Central memory CD8-positive, alpha-beta T cell (primary cell): ENCODE results near the gene CRYBB3.
"Not testable (repeated sequence)": the region's sequence is repeated elsewhere in the genome, so short reads cannot be mapped to it uniquely, and the experiment has no call there.

ENCODE experiments used
- ATAC-seq: fragments of 150-1000 bp; cut with Tn5 transposase; replicated peaks from 2 replicates; pipeline ENCODE4 v1.10.0; 2022; ENCODE audit warnings: mild to moderate bottlenecking, moderate FRiP score, moderate number of reproducible peaks; ENCODE audit not compliant: poor library complexity, severe bottlenecking; ENCODE audit errors: extremely low read depth
- DNase-seq, 2 donors: peaks; one replicate each; pipeline ENCODE4 v3.0.0; 2021; ENCODE audit warnings: low spot score in 2 of 2
- H3K27ac Mint-ChIP-seq: one replicate; pipeline ENCODE4 v1.8.0; 2022; ENCODE audit warnings: low read depth, mild to moderate bottlenecking, moderate library complexity, mixed read lengths
- H3K27me3 Mint-ChIP-seq: one replicate; pipeline ENCODE4 v1.8.0; 2022; ENCODE audit warnings: mixed read lengths
- H3K36me3 Mint-ChIP-seq: one replicate; pipeline ENCODE4 v1.8.0; 2022; ENCODE audit warnings: mild to moderate bottlenecking, moderate library complexity, mixed read lengths; ENCODE audit not compliant: insufficient read depth
- H3K4me1 Mint-ChIP-seq: one replicate; pipeline ENCODE4 v1.8.0; 2022; ENCODE audit warnings: mixed read lengths
- H3K4me3 Mint-ChIP-seq: one replicate; pipeline ENCODE4 v1.8.0; 2022; ENCODE audit warnings: mild to moderate bottlenecking, moderate library complexity, mixed read lengths
- H3K9me3 Mint-ChIP-seq: one replicate; pipeline ENCODE4 v1.8.0; 2022; ENCODE audit warnings: mixed read lengths

The CRYBB3 gene

GRCh38 chr22:25219948-25220442 is 20.3 kb downstream of the CRYBB3 start:
- peaks cover 59% of the 10 kb centered on the region for H3K27me3 Mint-ChIP-seq
- DNase-seq: no peak
- no peaks in the 10 kb centered on the region for H3K9me3 Mint-ChIP-seq
- no peak for ATAC-seq
- H3K4me1 Mint-ChIP-seq: no peaks in the 10 kb centered on the region
- H3K36me3 Mint-ChIP-seq: no peaks in the 10 kb centered on the region
- H3K27ac Mint-ChIP-seq: no peak overlapping the region
- no peak overlapping the region for H3K4me3 Mint-ChIP-seq

GRCh38 chr22:25221790-25222189 is 22.1 kb downstream of the CRYBB3 start:
- no peak for ATAC-seq
- H3K4me3 Mint-ChIP-seq: no peak overlapping the region
- no peaks in the 10 kb centered on the region for H3K36me3 Mint-ChIP-seq
- no peak for DNase-seq
- H3K9me3 Mint-ChIP-seq: no peaks in the 10 kb centered on the region
- H3K27ac Mint-ChIP-seq: no peak overlapping the region
- no peaks in the 10 kb centered on the region for H3K4me1 Mint-ChIP-seq
- H3K27me3 Mint-ChIP-seq: peaks cover 43% of the 10 kb centered on the region

GRCh38 chr22:25223269-25223850 is 23.7 kb downstream of the CRYBB3 start:
- Mint-ChIP-seq H3K27ac (no peak overlapping the region), H3K4me1 (no peaks in the 10 kb centered on the region), H3K9me3 (no peaks in the 10 kb centered on the region), H3K4me3 (no peak overlapping the region), H3K27me3 (peaks cover 35% of the 10 kb centered on the region), H3K36me3 (no peaks in the 10 kb centered on the region)
- ATAC-seq (no peak), DNase-seq (no peak)

DNA sequence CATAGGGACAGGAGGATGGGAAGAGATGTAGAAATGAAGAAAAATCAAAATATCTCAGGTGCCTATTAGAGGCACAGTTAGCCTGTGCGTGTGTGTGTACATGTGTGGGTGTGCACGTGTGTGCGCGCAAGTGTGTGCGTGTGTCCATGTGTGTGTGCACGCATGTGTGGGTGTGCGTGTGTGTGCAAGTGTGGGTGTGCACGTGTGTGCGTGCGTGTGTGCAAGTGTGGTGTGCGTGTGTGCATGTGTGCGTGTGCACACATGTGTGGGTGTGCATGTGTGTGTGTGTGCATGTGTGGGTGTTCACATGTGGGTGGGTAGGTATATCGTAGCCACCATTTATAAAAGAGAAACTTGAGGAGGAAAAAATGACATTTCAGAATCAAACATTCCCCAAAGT is 29.2 kb downstream of the CRYBB3 start:
- H3K4me1 Mint-ChIP-seq: no peaks in the 10 kb centered on the region
- H3K27ac Mint-ChIP-seq: no peak overlapping the region
- H3K27me3 Mint-ChIP-seq: peaks cover 60% of the 10 kb centered on the region
- H3K9me3 Mint-ChIP-seq: no peaks in the 10 kb centered on the region
- H3K4me3 Mint-ChIP-seq: no peak overlapping the region
- DNase-seq (no peak), ATAC-seq (no peak)
- H3K36me3 Mint-ChIP-seq: peaks cover 2% of the 10 kb centered on the region

DNA sequence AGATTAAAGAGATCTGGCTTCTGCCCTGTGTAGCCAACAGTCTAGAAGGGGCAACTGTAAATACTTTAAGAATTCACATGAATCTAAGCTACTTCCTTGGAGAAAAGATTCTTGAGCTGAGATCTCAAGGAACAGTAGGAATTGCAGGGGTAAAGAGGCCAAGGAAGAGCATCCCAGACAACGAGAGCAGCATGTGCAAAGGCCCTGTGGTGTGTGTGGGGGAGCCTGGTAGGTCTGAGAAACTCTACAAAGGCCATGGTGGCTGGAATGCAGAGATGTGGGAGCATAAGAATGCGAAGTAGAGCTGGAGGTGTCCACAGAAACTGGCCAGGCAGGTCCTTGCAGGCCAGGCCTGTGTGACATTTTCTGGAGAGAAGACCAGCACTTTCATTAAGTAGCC is 31.1 kb downstream of the CRYBB3 start:
- H3K27me3 Mint-ChIP-seq: peaks cover 70% of the 10 kb centered on the region
- not testable (repeated sequence) for ATAC-seq, H3K9me3 Mint-ChIP-seq

GRCh38 chr22:25232301-25232700 is 32.6 kb downstream of the CRYBB3 start:
- no peak for DNase-seq
- H3K4me1 Mint-ChIP-seq: peaks cover 10% of the 10 kb centered on the region

More for the DNA sequence above, 31.1 kb downstream of the CRYBB3 start:
- H3K4me1 Mint-ChIP-seq, H3K27ac Mint-ChIP-seq, DNase-seq, H3K36me3 Mint-ChIP-seq, H3K4me3 Mint-ChIP-seq: not testable (repeated sequence)

DNA sequence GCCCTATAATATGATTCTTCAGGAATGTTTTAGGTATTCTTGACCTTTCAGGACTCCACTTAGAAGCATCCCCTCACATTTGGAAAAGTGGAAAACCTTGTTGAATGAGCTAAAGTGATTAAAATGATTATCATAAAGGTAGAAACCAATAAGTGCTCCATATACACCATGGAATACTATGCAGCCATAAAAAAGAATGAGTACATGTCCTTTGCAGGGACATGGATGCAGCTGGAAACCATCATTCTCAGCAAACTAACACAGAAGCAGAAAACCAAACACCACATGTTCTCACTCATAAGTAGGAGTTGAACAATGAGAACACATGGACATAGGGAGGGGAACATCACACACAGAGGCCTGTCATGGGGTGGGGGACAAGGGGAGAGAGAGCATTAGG is 34.0 kb downstream of the CRYBB3 start:
- not testable (repeated sequence) for ATAC-seq, H3K9me3 Mint-ChIP-seq, DNase-seq, H3K27ac Mint-ChIP-seq, H3K4me3 Mint-ChIP-seq, H3K4me1 Mint-ChIP-seq, H3K36me3 Mint-ChIP-seq
- peaks cover 80% of the 10 kb centered on the region for H3K27me3 Mint-ChIP-seq

More at GRCh38 chr22:25232301-25232700, 32.6 kb downstream of the CRYBB3 start:
- Mint-ChIP-seq H3K9me3 (no peaks in the 10 kb centered on the region), H3K4me3 (no peak overlapping the region), H3K27me3 (peaks cover 85% of the 10 kb centered on the region), H3K36me3 (peaks cover 2% of the 10 kb centered on the region), H3K27ac (peak overlapping the region; percentile 73)
- no peak for ATAC-seq

- DNase-seq (peak; percentile 29 to 30), ATAC-seq (no peak)
- peaks cover 10% of the 10 kb centered on the region for H3K4me1 Mint-ChIP-seq
- peaks cover 2% of the 10 kb centered on the region for H3K36me3 Mint-ChIP-seq
- peak overlapping the region; percentile 25 for H3K4me3 Mint-ChIP-seq
- H3K27me3 Mint-ChIP-seq: peaks cover 76% of the 10 kb centered on the region
- H3K27ac Mint-ChIP-seq: no peak overlapping the region
- H3K9me3 Mint-ChIP-seq: no peaks in the 10 kb centered on the region
Measured at GRCh38 chr22:25235547-25236290, 36.1 kb downstream of the CRYBB3 start.

DNA sequence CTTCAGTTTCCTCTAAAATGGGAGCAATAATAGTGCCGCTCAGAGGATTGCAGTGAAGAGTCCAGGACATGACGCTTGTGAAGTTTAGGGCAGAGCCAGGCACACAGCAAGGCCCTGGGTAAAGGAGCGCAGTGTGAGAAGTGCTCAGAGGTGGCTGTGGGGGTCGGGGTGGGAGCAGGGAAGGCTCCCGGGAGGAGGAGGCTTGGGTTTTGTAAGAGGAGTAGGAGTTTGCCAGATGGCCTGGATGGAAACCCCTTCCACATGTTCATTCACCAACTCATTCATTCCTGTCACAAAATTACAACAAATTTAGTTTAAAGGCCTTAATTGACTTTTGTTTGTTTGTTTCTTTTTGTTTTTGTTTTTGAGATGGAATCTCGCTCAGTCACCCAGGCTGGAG is 36.8 kb downstream of the CRYBB3 start:
- Mint-ChIP-seq H3K4me3 (peak overlapping the region; percentile 25), H3K4me1 (peaks cover 10% of the 10 kb centered on the region), H3K27me3 (peaks cover 74% of the 10 kb centered on the region), H3K27ac (no peak overlapping the region), H3K9me3 (no peaks in the 10 kb centered on the region), H3K36me3 (peaks cover 2% of the 10 kb centered on the region)
- ATAC-seq (no peak), DNase-seq (no peak)

DNA sequence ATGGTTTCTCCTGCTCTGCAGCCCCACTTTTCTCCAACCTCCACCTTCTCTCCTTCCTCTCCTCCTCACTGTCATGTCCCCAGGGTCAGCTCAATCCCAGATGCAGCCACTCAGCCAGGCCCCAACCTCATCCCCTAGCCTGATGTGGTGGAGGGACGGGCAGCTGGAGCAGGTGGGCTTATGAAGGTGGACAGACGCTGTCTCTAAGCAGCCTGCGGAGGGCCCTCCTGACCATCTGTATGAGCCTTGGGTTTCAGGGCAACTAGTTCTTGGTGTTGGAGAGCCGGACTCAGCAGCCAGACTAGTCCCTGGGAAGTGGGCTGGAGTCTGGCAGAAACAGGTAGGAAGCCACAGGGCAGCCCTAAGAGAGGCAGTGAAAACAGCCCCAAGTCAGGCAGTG is 37.8 kb downstream of the CRYBB3 start:
- DNase-seq: no peak
- H3K27me3 Mint-ChIP-seq: peaks cover 63% of the 10 kb centered on the region
- peaks cover 10% of the 10 kb centered on the region for H3K4me1 Mint-ChIP-seq
- no peaks in the 10 kb centered on the region for H3K36me3 Mint-ChIP-seq
- H3K4me3 Mint-ChIP-seq: no peak overlapping the region
- no peaks in the 10 kb centered on the region for H3K9me3 Mint-ChIP-seq
- no peak overlapping the region for H3K27ac Mint-ChIP-seq
- ATAC-seq: no peak

DNA sequence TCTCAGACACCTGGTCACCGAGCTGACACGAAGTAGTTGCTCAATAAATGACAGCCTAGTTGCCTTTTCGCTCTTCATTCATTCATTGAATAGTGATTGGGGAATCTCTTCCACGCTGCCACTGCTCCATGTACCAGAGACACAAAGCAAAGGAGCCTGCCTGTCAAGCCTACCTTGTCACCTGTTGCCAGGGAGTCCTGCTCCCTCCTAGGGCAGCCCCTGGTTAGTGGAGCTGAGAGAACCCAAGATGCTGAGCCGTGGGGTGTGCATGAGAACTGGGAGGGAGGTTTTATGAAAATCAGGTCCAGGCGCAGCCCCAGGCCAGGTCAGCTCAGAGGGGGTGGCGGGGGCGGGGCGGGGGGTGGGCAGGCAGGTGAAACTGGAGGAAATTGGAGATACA is 38.4 kb downstream of the CRYBB3 start:
- H3K36me3 Mint-ChIP-seq, H3K27ac Mint-ChIP-seq, H3K9me3 Mint-ChIP-seq, H3K4me3 Mint-ChIP-seq, ATAC-seq, H3K4me1 Mint-ChIP-seq, DNase-seq: not testable (repeated sequence)
- peaks cover 58% of the 10 kb centered on the region for H3K27me3 Mint-ChIP-seq

DNA sequence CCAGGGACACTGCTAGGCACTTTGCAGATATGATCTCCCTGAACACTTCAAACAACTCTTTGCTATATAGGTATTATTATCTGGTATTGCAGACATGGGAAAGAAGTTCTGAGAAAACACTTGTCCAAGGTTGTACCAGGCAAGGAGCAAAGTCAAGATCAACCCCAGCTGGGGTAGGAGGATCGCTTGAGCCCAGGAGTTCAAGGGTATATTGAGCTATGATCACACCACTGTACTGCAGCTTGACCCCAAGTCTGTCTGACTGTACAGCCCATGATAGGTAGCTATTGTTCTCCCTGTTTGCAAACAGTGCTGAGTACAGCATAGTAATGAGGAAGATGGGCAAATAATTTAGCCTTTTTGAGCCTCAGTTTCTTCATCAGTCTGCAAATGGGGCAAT is 55.5 kb downstream of the CRYBB3 start:
- ATAC-seq, H3K27me3 Mint-ChIP-seq: not testable (repeated sequence)

More for the DNA sequence above, 55.5 kb downstream of the CRYBB3 start:
- H3K27ac Mint-ChIP-seq, DNase-seq, H3K4me1 Mint-ChIP-seq, H3K36me3 Mint-ChIP-seq, H3K9me3 Mint-ChIP-seq, H3K4me3 Mint-ChIP-seq: not testable (repeated sequence)
